H1 (cell line): ENCODE results near the gene SND1. TPM values are rescaled to one million over a fixed set of nuclear protein-coding genes. Genes with fewer than 3 reads are reported as not detected.

ENCODE experiments used
- CTCF ChIA-PET: fragments of 300-600 bp; sonication (Branson Sonifier 250); formaldehyde crosslinking; loops from one replicate; lab custom pipeline; 2021; ENCODE audit not compliant: partially characterized antibody; lab: Charles Lee
- POLR2A ChIA-PET: fragments of 300-600 bp; sonication (Branson Sonifier 250); formaldehyde crosslinking; loops from one replicate; lab custom pipeline; 2021; ENCODE audit warnings: inconsistent platforms; ENCODE audit not compliant: partially characterized antibody; lab: Charles Lee
- DNase-seq, 2 experiments: peaks; one replicate each; pipeline versions ENCODE4 v3.0.0 to v3.0.0-alpha.2; 2010 to 2022; ENCODE audit warnings: low spot score in 2 of 2, low read depth in 1 of 2, mixed read lengths in 1 of 2
- FAIRE-seq: peaks from 2 replicates; lab custom pipeline; 2011; peaks lifted over from hg19 to GRCh38; lab: Jason Lieb, UNC
- H2AFZ ChIP-seq: 2 replicates; pipeline ENCODE4 v1.8.1; 2012; ENCODE audit warnings: low read length, inconsistent platforms
- H2AK5ac ChIP-seq: 2 replicates; pipeline ENCODE4 v1.6.1; 2013; ENCODE audit warnings: low read depth, low read length
- H2BK120ac ChIP-seq: replicated peaks from 2 replicates; pipeline ENCODE3; 2013; ENCODE audit warnings: low read depth, low read length, inconsistent platforms
- H2BK12ac ChIP-seq: 2 replicates; pipeline ENCODE4 v1.6.1; 2013; ENCODE audit warnings: low read depth, low read length
- H2BK15ac ChIP-seq: 2 replicates; pipeline ENCODE4 v1.6.1; 2013; ENCODE audit warnings: low read length
- H2BK20ac ChIP-seq: 2 replicates; pipeline ENCODE4 v1.6.1; 2013; ENCODE audit warnings: low read length
- H2BK5ac ChIP-seq: 2 replicates; pipeline ENCODE4 v1.6.1; 2013; ENCODE audit warnings: low read depth, low read length
- H3K14ac ChIP-seq: 2 replicates; pipeline ENCODE4 v1.6.1; 2013; ENCODE audit warnings: inconsistent platforms; ENCODE audit not compliant: insufficient read length
- H3K18ac ChIP-seq: 2 replicates; pipeline ENCODE4 v1.6.1; 2013; ENCODE audit warnings: low read length; ENCODE audit errors: extremely low read depth
- H3K23ac ChIP-seq: 2 replicates; pipeline ENCODE4 v1.6.1; 2013; ENCODE audit warnings: inconsistent platforms; ENCODE audit not compliant: insufficient read length
- H3K23me2 ChIP-seq: 2 replicates; pipeline ENCODE4 v1.6.1; 2013; ENCODE audit warnings: low read depth, low read length
- H3K27ac ChIP-seq: 2 replicates; pipeline ENCODE4 v1.6.1; 2011; ENCODE audit warnings: low read depth, low read length, inconsistent platforms
- H3K27me3 ChIP-seq, 4 experiments: replicated peaks in 1 of 4; 1 replicate in 1 of 4; 2 replicates in 3 of 4; pipeline versions ENCODE4 v1.6.1 to v1.8.1; 2011 to 2013; ENCODE audit warnings: low read length in 3 of 4, mild to moderate bottlenecking in 3 of 4, inconsistent platforms in 2 of 4, mixed read lengths in 2 of 4, moderate library complexity in 1 of 4; ENCODE audit not compliant: control insufficient read depth in 3 of 4, insufficient read depth in 3 of 4; ENCODE audit errors: extremely low read depth in 1 of 4
- H3K36me3 ChIP-seq, 4 experiments: 2 replicates each; pipeline versions ENCODE4 v1.6.1 to v1.8.1; 2011 to 2013; ENCODE audit warnings: mild to moderate bottlenecking in 4 of 4, low read length in 3 of 4, moderate library complexity in 2 of 4, control low read depth in 1 of 4, inconsistent platforms in 1 of 4; ENCODE audit not compliant: insufficient read depth in 4 of 4, control insufficient read depth in 2 of 4
- H3K4ac ChIP-seq: replicated peaks from 2 replicates; pipeline ENCODE3; 2013; ENCODE audit warnings: low read length, low read depth, mixed read lengths, inconsistent platforms; ENCODE audit not compliant: insufficient read length
- H3K4me1 ChIP-seq, 4 experiments: replicated peaks in 1 of 4; 1 replicate in 1 of 4; 2 replicates in 3 of 4; pipeline versions ENCODE4 v1.6.1 to v1.8.1; 2011 to 2013; ENCODE audit warnings: low read length in 3 of 4, inconsistent platforms in 2 of 4, mixed read lengths in 1 of 4; ENCODE audit not compliant: insufficient read depth in 4 of 4, control insufficient read depth in 3 of 4
- H3K4me2 ChIP-seq, 2 experiments: 2 replicates each; pipeline versions ENCODE4 v1.6.1 to v1.8.1; 2011 to 2013; ENCODE audit warnings: low read depth in 2 of 2, low read length in 2 of 2, control low read depth in 1 of 2, inconsistent platforms in 1 of 2, mild to moderate bottlenecking in 1 of 2; ENCODE audit not compliant: insufficient read depth in 1 of 2
- H3K4me3 ChIP-seq, 4 experiments: fragments of 200-600, 300-600 bp in 1 of 4; sonication (generic), shearing (Covaris generic), sonication (Bioruptor Twin) in 1 of 4; 2 replicates each; pipeline versions ENCODE4 v1.5.1 to v1.8.1; 2011 to 2016; ENCODE audit warnings: low read length in 4 of 4, low read depth in 3 of 4, control low read depth in 2 of 4, inconsistent platforms in 2 of 4, mild to moderate bottlenecking in 2 of 4, mixed read lengths in 1 of 4, moderate library complexity in 1 of 4; ENCODE audit not compliant: insufficient read depth in 2 of 4; ENCODE audit errors: extremely low read depth in 1 of 4
- H3K56ac ChIP-seq: replicated peaks from 2 replicates; pipeline ENCODE3; 2013; ENCODE audit warnings: low read depth, mild to moderate bottlenecking, mixed read lengths, low read length, inconsistent platforms; ENCODE audit not compliant: insufficient read length
- H3K79me1 ChIP-seq: 2 replicates; pipeline ENCODE4 v1.6.1; 2013; ENCODE audit warnings: low read depth, low read length, control low read depth
- H3K79me2 ChIP-seq, 2 experiments: 2 replicates each; pipeline versions ENCODE4 v1.6.1 to v1.8.1; 2012 to 2013; ENCODE audit warnings: low read length in 2 of 2, mild to moderate bottlenecking in 2 of 2, inconsistent platforms in 1 of 2; ENCODE audit not compliant: insufficient read depth in 2 of 2, control insufficient read depth in 1 of 2
- H3K9ac ChIP-seq, 4 experiments: replicated peaks in 1 of 4; 1 replicate in 1 of 4; 2 replicates in 3 of 4; pipeline versions ENCODE4 v1.6.1 to v1.8.1; 2011 to 2013; ENCODE audit warnings: low read depth in 3 of 4, low read length in 3 of 4, control low read depth in 2 of 4, mild to moderate bottlenecking in 2 of 4, moderate library complexity in 2 of 4, inconsistent platforms in 1 of 4; ENCODE audit errors: extremely low read depth in 1 of 4
- H3K9me3 ChIP-seq, 2 experiments: 2 replicates each; pipeline versions ENCODE4 v1.6.1 to v1.8.1; 2012 to 2013; ENCODE audit warnings: mild to moderate bottlenecking in 2 of 2, moderate library complexity in 2 of 2, control low read depth in 1 of 2, inconsistent platforms in 1 of 2, low read depth in 1 of 2, low read length in 1 of 2, mixed read lengths in 1 of 2; ENCODE audit not compliant: insufficient read depth in 2 of 2
- H4K20me1 ChIP-seq, 2 experiments: replicated peaks in 1 of 2; 2 replicates each; pipeline versions ENCODE3 to v1.8.1; 2011 to 2013; ENCODE audit warnings: inconsistent platforms in 2 of 2, low read length in 2 of 2, mild to moderate bottlenecking in 1 of 2; ENCODE audit not compliant: insufficient read depth in 2 of 2, control insufficient read depth in 1 of 2
- H4K5ac ChIP-seq: 2 replicates; pipeline ENCODE4 v1.6.1; 2013; ENCODE audit warnings: low read length, low read depth, mixed read lengths, inconsistent platforms; ENCODE audit not compliant: insufficient read length
- H4K8ac ChIP-seq: 2 replicates; pipeline ENCODE4 v1.8.0; 2013; ENCODE audit warnings: mild to moderate bottlenecking, moderate library complexity, low read length, inconsistent platforms; ENCODE audit not compliant: insufficient read depth; ENCODE audit errors: extremely low read depth
- H4K91ac ChIP-seq: replicated peaks from 2 replicates; pipeline ENCODE3; 2013; ENCODE audit warnings: low read length, mixed read lengths, inconsistent platforms; ENCODE audit not compliant: insufficient read length
- BACH1 ChIP-seq: IDR thresholded peaks from 2 replicates; pipeline ENCODE4 v1.6.1; 2012; ENCODE audit warnings: low read length, improper control_type of control experiment
- CHD1 ChIP-seq: IDR thresholded peaks from 2 replicates; pipeline ENCODE4 v1.6.1; 2012; ENCODE audit warnings: low read depth, low read length, improper control_type of control experiment
- HDAC2 ChIP-seq, 2 experiments: fragments of 300-600 bp in 1 of 2; sonication (generic) in 1 of 2; IDR thresholded peaks; 2 replicates each; pipeline ENCODE4 v1.6.1; 2011 to 2012; ENCODE audit warnings: low read depth in 2 of 2, low read length in 2 of 2, mild to moderate bottlenecking in 2 of 2, moderate library complexity in 2 of 2, borderline replicate concordance in 1 of 2, inconsistent platforms in 1 of 2
- MAFK ChIP-seq: IDR thresholded peaks from 2 replicates; pipeline ENCODE4 v1.6.1; 2012; ENCODE audit warnings: low read depth, mild to moderate bottlenecking, improper control_type of control experiment, low read length
- POU5F1 ChIP-seq: IDR thresholded peaks from 2 replicates; pipeline ENCODE4 v1.6.1; 2011; ENCODE audit warnings: low read depth, mild to moderate bottlenecking, low read length, moderate library complexity
- RFX5 ChIP-seq: IDR thresholded peaks from 2 replicates; pipeline ENCODE4 v1.6.1; 2011; ENCODE audit warnings: low read depth, low read length, improper control_type of control experiment, borderline replicate concordance
- SP4 ChIP-seq: IDR thresholded peaks from 2 replicates; pipeline ENCODE4 v1.6.1; 2012; ENCODE audit warnings: low read length, inconsistent platforms
- SRF ChIP-seq: IDR thresholded peaks from 2 replicates; pipeline ENCODE4 v1.6.1; 2011; ENCODE audit warnings: mild to moderate bottlenecking, low read depth, low read length, moderate library complexity
- SUZ12 ChIP-seq: fragments of 200-600 bp; sonication (generic); IDR thresholded peaks from 2 replicates; pipeline ENCODE4 v1.6.1; 2012; ENCODE audit warnings: mild to moderate bottlenecking, inconsistent platforms, low read length, moderate library complexity, mixed read lengths
- TAF1 ChIP-seq: IDR thresholded peaks from 2 replicates; pipeline ENCODE4 v1.6.1; 2011; ENCODE audit warnings: mild to moderate bottlenecking, low read depth, low read length
- TAF7 ChIP-seq: optimal IDR thresholded peaks from 2 replicates; pipeline ENCODE3; 2011; ENCODE audit warnings: low read depth, mild to moderate bottlenecking, inconsistent platforms, low read length, moderate library complexity, borderline replicate concordance
- WGBS, 2 experiments: shearing (Covaris generic) in 1 of 2; methylation state at CpG; one replicate each; pipeline versions ENCODE4 v1.1.6 to v1.1.7; 2013 to 2015; ENCODE audit warnings: low lambda C conversion rate in 2 of 2, mixed read lengths in 2 of 2, inconsistent platforms in 1 of 2, low coverage in 1 of 2, missing lambda C conversion rate in 1 of 2; ENCODE audit not compliant: insufficient replicate concordance in 2 of 2, insufficient coverage in 1 of 2, insufficient read length in 1 of 2; ENCODE audit errors: extremely low coverage in 1 of 2, missing lambda C conversion rate in 1 of 2; 5-methylcytosine and 5-hydroxymethylcytosine counted together
- polyA plus RNA-seq, 7 experiments: library from polyadenylated mRNA; depleted of rRNA in 3 of 7; stranded (reverse) in 5 of 7; unstranded in 2 of 7; fragments of >200 nt in 5 of 7; fragments of 200-250 nt in 2 of 7; gene quantifications; 1 replicate in 5 of 7; 2 replicates in 1 of 7; 4 replicates in 1 of 7; pipeline versions ENCODE4 v1.2.1 to v1.2.3, GENCODE V29; 2011 to 2013; ENCODE audit warnings: missing spikeins in 2 of 7, mixed read lengths in 2 of 7
- total RNA-seq: library from RNA; stranded (reverse); fragmentation: NEBNext Ultra II Directional; extraction: Animal tissue kit (Norgen Biotek cat#: 25700); gene quantifications from 2 replicates; pipeline ENCODE4 v1.2.1, GENCODE V29; 2021

The SND1 gene
- total and polyA plus RNA-seq, 2 of the 8 experiments (the other 6 are each of a cell fraction or from before 2014, with no cell fraction given): 122 to 290 TPM

DNA sequence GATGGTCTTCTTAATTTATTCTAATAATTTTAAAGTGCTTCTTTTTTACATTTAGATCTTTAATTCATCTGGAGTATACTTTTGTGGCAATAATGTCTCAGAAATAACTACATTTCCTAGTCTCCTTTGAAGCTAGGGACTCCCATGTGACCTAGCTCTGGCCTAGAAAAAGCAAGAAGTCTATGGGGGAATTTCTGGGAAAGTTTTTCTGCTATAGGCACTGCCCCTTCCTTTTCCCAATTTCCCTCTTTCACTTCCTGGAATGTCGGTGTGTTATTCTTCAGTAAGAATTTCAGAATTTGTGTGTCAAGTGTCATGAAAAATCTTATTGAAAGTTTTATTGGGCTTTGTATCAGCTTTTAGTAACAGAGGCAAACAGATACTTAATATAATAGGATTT is 473.8 kb downstream of the SND1 start:
- H3K9ac ChIP-seq: no peak overlapping the region
- H4K91ac ChIP-seq: no peak overlapping the region
- no peaks in the 10 kb centered on the region for H3K79me1 ChIP-seq
- no peak overlapping the region for H3K56ac ChIP-seq
- H2BK20ac ChIP-seq: no peak overlapping the region
- no peak overlapping the region for H3K23ac ChIP-seq
- H3K23me2 ChIP-seq: no peaks in the 10 kb centered on the region
- no peak overlapping the region for H3K4me3 ChIP-seq
- no peak for DNase-seq
- FAIRE-seq: no peak
- H2BK5ac ChIP-seq: no peak overlapping the region
- no peak overlapping the region for H4K8ac ChIP-seq
- no peak overlapping the region for H2AFZ ChIP-seq
- H3K4me1 ChIP-seq: peaks cover 3 to 8% (median 4%) of the 10 kb centered on the region in 4 experiments; a peak in 6 of 7 replicates
- no peak overlapping the region for H3K27ac ChIP-seq
- H3K14ac ChIP-seq: no peak overlapping the region
- H2BK12ac ChIP-seq: no peak overlapping the region
- no peaks in the 10 kb centered on the region for H4K20me1 ChIP-seq
- CTCF ChIA-PET: interaction anchor here (0.8 to 14.8 kb wide), 4 partner anchors 10 to 90 kb away, joined by 3 to 347 read pairs (median 20); no protein-coding TSS in a partner anchor
- no peaks in the 10 kb centered on the region for H3K79me2 ChIP-seq
- no peak overlapping the region for H3K18ac ChIP-seq
- H2AK5ac ChIP-seq: no peak overlapping the region
- TF ChIP-seq TAF7 (no peak), SP4 (no peak), SUZ12 (no peak), BACH1 (no peak), MAFK (no peak), RFX5 (no peak), TAF1 (no peak), HDAC2 (IDR thresholded peaks at IDR 0.05; ENCODE audit: borderline replicate concordance in 1 of 2, low read depth in 2 of 2, low read length in 2 of 2) (no peak), POU5F1 (no peak), SRF (no peak), CHD1 (no peak)
- TF ChIP-seq, all 59 proteins: peak for 0
- Histone ChIP-seq H3K4me2 (no peak overlapping the region), H3K36me3 (no peaks in the 10 kb centered on the region), H3K4ac (no peak overlapping the region), H3K27me3 (peaks cover 0 to 2% (median 1%) of the 10 kb centered on the region in 4 experiments; a peak in 2 of 7 replicates), H4K5ac (no peak overlapping the region), H2BK15ac (no peak overlapping the region), H3K9me3 (no peaks in the 10 kb centered on the region), H2BK120ac (no peak overlapping the region)
- POLR2A ChIA-PET: interaction anchor here (1.2 kb wide), 1 partner anchor 22 kb away, joined by 3 read pairs; no protein-coding TSS in a partner anchor
- WGBS, 2 experiments: 90% methylated on average over 1 of the region's 1 CpG; no CpG with 5 or more reads in 1 of the 2 experiments
